Measurements from ENCODE around the gene CAMK4.
"Not testable (repeated sequence)": the region's sequence is repeated elsewhere in the genome, so short reads cannot be mapped to it uniquely, and the experiment has no call there.

The CAMK4 gene

DNA sequence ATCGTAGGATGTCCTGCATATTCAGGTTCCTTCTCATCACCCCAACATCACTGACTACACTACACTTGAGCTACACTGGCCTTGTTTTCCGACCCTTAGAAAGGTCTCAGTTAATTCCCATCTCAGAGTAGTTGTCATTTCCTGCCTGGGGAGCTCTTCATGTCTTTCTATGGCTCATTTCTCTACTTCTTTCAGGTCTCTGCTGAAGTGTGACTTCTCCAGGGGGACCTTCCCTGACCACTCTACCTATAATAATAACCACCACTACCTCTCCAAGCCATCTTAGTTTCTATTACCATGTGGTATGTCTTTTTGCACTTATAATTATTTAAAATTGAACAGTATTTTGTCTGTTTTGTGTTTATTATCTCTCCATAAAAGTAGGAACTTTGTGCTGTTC lies 174.9 kb downstream of the CAMK4 start:
- no peak for DNase-seq
- in situ Hi-C loops (cut with MboI; ENCODE audit: low pct_unique_long_range_greater_than_20kb, low sequenced_read_pairs) = no loop called here

DNA sequence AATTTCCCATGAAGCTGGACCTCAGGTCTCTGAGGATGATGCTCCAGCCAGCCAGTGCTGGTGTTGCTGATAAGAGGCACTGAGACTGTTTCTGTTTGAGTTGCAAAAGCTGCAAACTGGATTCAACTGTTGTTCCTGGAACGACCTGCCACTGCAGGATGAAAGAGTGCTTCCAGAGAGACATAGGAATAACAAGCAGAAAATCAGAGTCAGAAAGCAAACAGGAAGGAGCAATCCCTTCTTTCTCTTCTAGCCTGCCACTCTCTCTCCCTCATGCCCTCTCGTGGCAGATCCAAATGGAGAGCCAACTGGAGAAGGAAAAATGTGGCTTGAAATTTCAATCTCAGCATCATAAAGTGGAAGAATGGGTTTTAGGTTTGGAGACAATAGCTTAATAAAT lies 177.7 kb downstream of the CAMK4 start:
- in situ Hi-C loops (cut with MboI; ENCODE audit: low pct_unique_long_range_greater_than_20kb, low sequenced_read_pairs) = no loop called here
- DNase-seq = no peak

- DNase-seq = no peak
- in situ Hi-C loops (cut with MboI; ENCODE audit: low pct_unique_long_range_greater_than_20kb, low sequenced_read_pairs) = no loop called here
Measured at GRCh38 chr5:111404270-111404769, 180.1 kb downstream of the CAMK4 start.

- DNase-seq = no peak
- in situ Hi-C loops (cut with MboI; ENCODE audit: low pct_unique_long_range_greater_than_20kb, low sequenced_read_pairs) = no loop called here
Measured at GRCh38 chr5:111407562-111407961, 183.4 kb downstream of the CAMK4 start.

DNA sequence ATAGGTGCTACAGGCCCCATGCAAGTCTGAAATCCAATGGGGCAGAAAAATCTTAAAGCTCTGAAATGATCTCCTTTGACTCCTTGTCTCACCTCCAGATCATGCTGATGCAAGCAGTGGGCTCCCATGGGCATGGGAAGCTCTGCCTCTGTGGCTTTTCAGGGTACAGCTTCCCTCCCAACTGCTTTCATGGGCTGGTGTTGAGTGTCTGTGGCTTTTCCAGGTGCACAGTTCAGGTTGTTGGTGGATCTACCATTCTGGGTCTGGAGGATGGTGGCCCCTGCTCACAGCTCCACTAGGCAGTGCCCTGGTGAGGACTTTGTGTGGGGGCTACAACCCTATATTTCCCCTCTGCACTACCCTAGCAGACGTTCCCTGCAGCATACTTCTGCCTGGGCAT lies 184.6 kb downstream of the CAMK4 start:
- no peak for DNase-seq
- in situ Hi-C loops (cut with MboI; ENCODE audit: low pct_unique_long_range_greater_than_20kb, low sequenced_read_pairs) = no loop called here

DNA sequence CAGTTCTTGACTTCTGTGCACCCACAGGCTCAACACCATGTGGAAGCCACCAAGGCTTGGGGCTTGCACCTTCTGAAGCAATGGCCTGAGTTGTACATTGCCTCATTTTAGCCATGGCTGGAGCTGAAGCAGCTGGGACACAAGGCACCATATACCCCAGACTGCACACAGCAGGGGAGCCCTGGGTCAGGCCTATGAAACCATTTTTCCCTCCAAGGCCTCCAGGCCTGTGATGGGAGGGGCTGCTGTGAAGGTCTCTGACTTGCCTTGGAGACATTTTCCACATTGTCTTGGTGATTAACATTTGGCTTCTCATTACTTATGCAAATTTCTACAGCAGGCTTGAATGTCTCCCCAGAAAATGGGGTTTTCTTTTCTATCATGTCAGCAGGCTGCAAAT lies 185.1 kb downstream of the CAMK4 start:
- in situ Hi-C loops (cut with MboI; ENCODE audit: low pct_unique_long_range_greater_than_20kb, low sequenced_read_pairs); DNase-seq: not testable (repeated sequence)

- in situ Hi-C loops (cut with MboI; ENCODE audit: low pct_unique_long_range_greater_than_20kb, low sequenced_read_pairs); DNase-seq: not testable (repeated sequence)
Measured at GRCh38 chr5:111410067-111410466, 185.9 kb downstream of the CAMK4 start.

GRCh38 chr5:111411301-111411700 lies 187.1 kb downstream of the CAMK4 start:
- in situ Hi-C loops (cut with MboI; ENCODE audit: low pct_unique_long_range_greater_than_20kb, low sequenced_read_pairs) = no loop called here
- no peak for DNase-seq

DNA sequence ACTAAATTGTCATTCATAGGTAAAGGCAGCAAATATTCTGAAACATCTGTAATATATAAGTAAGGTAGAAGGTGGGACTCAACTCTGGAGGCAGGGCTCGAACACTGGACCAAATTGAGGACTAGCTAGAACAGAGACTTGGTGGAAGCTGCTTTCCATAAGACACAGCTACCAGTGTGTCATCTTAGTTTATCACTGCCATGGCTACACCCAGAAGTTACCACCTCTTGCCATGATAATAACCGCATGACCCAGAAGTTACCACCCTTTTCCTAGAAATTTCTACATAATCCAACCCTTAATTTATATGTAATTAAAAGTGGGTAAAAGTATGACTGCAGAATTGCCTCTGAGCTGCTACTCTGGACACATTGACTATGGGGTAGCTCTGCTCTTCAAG lies 188.4 kb downstream of the CAMK4 start:
- in situ Hi-C loops (cut with MboI; ENCODE audit: low pct_unique_long_range_greater_than_20kb, low sequenced_read_pairs) = no loop called here
- DNase-seq = no peak

GRCh38 chr5:111415053-111415452 lies 190.9 kb downstream of the CAMK4 start:
- in situ Hi-C loops (cut with MboI; ENCODE audit: low pct_unique_long_range_greater_than_20kb, low sequenced_read_pairs) = no loop called here
- no peak for DNase-seq

DNA sequence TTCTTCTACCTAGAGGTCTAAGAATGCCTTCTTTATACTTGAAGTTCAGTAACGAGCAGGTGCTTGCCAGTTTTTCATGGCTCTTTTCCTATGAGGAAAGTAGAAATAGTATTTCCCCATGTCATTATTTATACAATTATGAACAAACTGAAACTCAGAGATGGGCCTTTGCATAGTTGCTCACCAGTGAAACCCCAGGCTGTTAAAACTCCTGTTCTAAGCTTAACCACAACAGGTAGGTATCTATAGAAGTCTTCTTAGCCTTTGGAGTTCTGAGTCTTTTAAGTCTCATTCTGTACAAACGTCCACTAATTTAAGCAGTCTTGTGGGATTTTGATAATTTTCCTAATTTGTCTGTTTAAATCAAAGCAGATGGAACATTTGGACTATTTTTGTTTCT lies 198.1 kb downstream of the CAMK4 start:
- in situ Hi-C loops (cut with MboI; ENCODE audit: low pct_unique_long_range_greater_than_20kb, low sequenced_read_pairs) = no loop called here
- no peak for DNase-seq

DNA sequence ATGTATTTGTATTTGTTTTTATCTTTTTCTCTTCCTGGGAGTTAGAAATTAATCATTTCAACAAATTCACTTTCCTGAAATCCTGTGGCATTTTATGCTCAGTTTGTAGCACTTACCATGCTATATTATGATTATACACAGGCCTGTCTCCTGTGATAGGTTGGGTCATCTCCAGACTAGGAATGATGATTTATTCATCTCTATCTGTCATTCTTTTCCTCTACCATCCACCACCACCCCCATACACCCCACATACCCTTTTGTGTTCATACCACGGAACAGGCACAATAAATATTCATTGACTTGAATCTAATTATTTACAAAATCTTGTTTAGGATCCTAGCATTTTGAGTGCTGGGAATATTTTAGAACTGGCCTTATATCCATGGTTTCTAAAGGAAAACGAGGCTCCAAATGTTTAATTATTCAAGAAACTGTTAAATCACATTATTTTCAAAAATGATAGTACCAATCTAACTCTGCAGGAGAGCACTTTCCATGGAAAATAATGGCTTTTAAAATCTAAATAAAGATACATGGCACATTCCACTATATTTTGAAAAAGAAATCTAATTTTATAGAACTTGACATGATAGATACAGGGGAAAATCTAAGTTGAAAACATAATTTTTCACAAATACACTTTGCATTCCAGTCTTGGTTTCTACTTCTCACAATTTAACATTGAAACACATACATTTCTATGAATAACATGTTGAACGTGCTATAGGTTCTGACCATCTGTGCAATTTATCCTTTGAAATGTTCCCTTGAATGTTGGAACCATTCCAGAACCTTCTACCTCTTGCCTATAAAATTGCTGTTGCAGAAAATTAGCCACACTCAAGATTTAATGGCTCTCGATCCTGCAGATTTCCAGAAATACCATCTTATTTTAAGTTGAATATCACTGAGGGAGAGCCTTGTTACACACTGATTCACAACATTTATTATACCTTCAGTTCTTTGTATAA lies 198.8 kb downstream of the CAMK4 start:
- no peak for DNase-seq
- in situ Hi-C loops (cut with MboI; ENCODE audit: low pct_unique_long_range_greater_than_20kb, low sequenced_read_pairs) = no loop called here

DNA sequence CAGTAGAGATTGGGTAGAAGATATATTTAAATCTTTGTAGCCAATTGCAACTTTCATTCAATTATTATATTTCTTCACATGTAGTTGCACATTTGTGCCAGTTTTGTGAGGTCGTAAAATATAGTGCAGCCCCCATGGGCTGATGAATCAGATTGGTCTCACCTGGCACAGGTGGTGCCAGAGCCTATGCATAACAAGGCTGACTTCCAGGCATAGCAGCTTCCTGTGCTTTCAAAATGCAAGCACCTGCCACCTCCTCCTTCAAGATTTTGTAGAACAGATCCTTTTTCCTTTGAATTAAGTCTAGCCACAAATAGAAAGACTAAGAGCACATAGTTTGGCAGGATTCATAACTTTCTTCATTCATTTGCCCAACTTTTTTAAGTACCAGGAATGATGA lies 201.0 kb downstream of the CAMK4 start:
- in situ Hi-C loops (cut with MboI; ENCODE audit: low pct_unique_long_range_greater_than_20kb, low sequenced_read_pairs) = no loop called here

DNA sequence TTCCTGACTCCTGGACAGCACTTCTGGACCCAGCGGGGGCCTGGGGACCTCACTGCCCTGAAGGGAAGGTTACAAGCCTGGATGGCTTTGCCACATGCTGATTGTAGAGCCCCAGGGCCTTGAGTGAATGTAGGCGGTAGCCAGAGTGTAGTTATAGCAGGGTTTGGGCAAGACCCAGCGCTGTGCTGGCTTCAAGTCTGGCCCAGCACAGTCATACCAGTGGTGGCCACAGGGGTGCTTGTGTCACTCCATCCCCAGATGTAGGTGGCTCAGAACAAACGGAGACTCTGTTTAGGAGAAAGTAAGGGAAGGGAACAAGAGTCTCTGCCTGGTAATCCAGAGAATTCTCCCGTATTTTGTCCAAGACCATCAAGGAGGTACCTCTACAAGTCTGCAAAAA lies 203.6 kb downstream of the CAMK4 start:
- in situ Hi-C loops (cut with MboI; ENCODE audit: low pct_unique_long_range_greater_than_20kb, low sequenced_read_pairs) = no loop called here
- DNase-seq = no peak

More for the DNA sequence above, 201.0 kb downstream of the CAMK4 start:
- DNase-seq = no peak

GRCh38 chr5:111432883-111433536 lies 208.8 kb downstream of the CAMK4 start:
- in situ Hi-C loops (cut with MboI; ENCODE audit: low pct_unique_long_range_greater_than_20kb, low sequenced_read_pairs) = no loop called here
- DNase-seq = no peak

DNA sequence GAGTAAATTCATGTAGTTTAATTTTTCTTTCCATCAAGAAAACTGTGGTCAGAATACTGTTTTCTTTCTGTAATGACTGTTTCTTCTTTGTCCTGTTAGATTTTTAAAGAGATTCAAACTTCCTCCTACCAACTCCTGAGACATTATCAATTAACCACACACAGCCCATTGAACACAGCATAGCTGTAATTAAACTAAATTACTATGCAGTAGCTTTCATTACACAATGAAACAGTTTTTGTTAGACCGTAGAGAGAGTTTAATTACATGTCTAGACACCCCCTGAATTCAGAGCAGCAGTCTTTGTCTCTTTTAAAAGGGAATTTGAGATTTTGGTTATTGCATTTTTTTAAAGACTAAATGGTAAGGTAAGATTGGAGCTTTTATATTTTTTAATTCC lies 210.6 kb downstream of the CAMK4 start:
- no peak for DNase-seq
- in situ Hi-C loops (cut with MboI; ENCODE audit: low pct_unique_long_range_greater_than_20kb, low sequenced_read_pairs) = no loop called here

DNA sequence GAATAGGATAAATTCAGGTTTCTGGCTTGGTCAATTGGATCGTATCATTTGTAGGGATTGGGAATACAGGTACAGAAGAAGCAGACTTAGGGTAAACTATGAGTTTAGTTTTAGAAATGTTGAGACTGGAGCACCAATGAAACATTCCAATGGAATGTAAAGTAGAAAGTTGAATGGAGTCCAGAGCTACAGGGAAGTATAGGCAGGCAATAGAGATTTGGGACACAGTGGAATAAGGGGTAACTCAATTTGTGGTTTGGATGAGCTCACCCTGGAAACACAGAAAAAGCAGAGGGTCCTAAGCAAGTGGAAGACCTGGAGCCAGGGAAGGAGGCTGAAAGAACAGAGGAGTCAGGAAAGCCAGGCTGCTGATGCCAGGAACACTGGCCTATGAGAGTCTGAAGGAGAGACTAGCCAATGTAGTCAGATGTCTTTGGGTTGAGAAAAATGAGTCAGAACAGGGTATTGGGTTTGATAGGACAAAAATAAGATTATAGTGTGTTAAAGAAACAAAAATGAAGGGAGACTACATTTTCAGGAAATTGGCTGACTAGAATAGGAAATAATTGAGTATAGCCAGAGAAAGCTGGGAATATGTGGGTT lies 215.4 kb downstream of the CAMK4 start:
- in situ Hi-C loops (cut with MboI; ENCODE audit: low pct_unique_long_range_greater_than_20kb, low sequenced_read_pairs) = no loop called here
- no peak for DNase-seq

- no peak for DNase-seq
- in situ Hi-C loops (cut with MboI; ENCODE audit: low pct_unique_long_range_greater_than_20kb, low sequenced_read_pairs) = no loop called here
Measured at GRCh38 chr5:111447099-111447498, 222.9 kb downstream of the CAMK4 start.

- no peak for DNase-seq
- in situ Hi-C loops (cut with MboI; ENCODE audit: low pct_unique_long_range_greater_than_20kb, low sequenced_read_pairs) = no loop called here
Measured at GRCh38 chr5:111447822-111448221, 223.6 kb downstream of the CAMK4 start.

- DNase-seq = no peak
- in situ Hi-C loops (cut with MboI; ENCODE audit: low pct_unique_long_range_greater_than_20kb, low sequenced_read_pairs) = no loop called here
Measured at GRCh38 chr5:111453295-111453694, 229.1 kb downstream of the CAMK4 start.
